Endothelial cell of umbilical vein (primary cell): ENCODE measurements around the gene PEAK3.

Source experiments
- EZH2 ChIP-seq: IDR thresholded peaks from 2 replicates; pipeline ENCODE4 v1.6.1; 2012; ENCODE audit warnings: borderline replicate concordance, low read depth, mild to moderate bottlenecking, moderate library complexity, low read length, inconsistent platforms; ENCODE audit not compliant: severe bottlenecking
- JUN ChIP-seq: IDR thresholded peaks from 2 replicates; pipeline ENCODE4 v1.6.1; 2011; ENCODE audit warnings: borderline replicate concordance, low read depth; ENCODE audit not compliant: insufficient read length, insufficient read depth
- POLR2A ChIP-seq: IDR thresholded peaks from 2 replicates; pipeline ENCODE4 v1.6.1; 2012; ENCODE audit warnings: low read depth, mild to moderate bottlenecking, control low read depth, low read length
- POLR2AphosphoS5 ChIP-seq: IDR thresholded peaks from 2 replicates; pipeline ENCODE4 v1.6.1; 2012; ENCODE audit warnings: low read depth, mild to moderate bottlenecking, control low read depth, low read length, moderate library complexity; ENCODE audit not compliant: insufficient read depth
- TF ChIP-seq, protein P1 (sequence below), 2 donors: IDR thresholded peaks; 1 replicate in 1 of 2; 2 replicates in 1 of 2; pipeline ENCODE4 v1.5.1; 2011; ENCODE audit warnings: low read length in 2 of 2, mild to moderate bottlenecking in 2 of 2, moderate library complexity in 2 of 2, control low read depth in 1 of 2, inconsistent platforms in 1 of 2, low read depth in 1 of 2; ENCODE audit not compliant: insufficient read depth in 1 of 2; ENCODE audit errors: extremely low read depth in 1 of 2
- TF ChIP-seq, protein P2 (sequence below): IDR thresholded peaks from 2 replicates; pipeline ENCODE4 v1.6.1; 2011; ENCODE audit not compliant: insufficient read depth, insufficient read length

DNA sequence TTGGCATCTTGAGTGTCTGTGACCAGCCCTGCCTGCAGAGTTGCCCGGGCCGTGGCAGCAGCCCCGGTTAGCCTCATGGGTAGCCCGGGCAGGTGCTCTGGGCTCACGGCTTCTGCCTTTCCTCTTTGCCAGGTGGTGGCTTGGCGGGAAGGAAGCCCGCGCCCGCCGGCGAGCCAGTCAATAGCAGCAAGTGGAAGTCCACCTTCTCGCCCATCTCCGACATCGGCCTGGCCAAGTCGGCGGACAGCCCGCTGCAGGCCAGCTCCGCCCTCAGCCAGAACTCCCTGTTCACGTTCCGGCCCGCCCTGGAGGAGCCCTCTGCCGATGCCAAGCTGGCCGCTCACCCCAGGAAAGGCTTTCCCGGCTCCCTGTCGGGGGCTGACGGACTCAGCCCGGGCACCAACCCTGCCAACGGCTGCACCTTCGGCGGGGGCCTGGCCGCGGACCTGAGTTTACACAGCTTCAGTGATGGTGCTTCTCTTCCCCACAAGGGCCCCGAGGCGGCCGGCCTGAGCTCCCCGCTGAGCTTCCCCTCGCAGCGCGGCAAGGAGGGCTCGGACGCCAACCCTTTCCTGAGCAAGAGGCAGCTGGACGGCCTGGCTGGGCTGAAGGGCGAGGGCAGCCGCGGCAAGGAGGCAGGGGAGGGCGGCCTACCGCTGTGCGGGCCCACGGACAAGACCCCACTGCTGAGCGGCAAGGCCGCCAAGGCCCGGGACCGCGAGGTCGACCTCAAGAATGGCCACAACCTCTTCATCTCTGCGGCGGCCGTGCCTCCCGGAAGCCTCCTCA lies 55.7 kb downstream of the PEAK3 start:
- TF ChIP-seq POLR2A = no peak
- TF ChIP-seq, protein P1, sequence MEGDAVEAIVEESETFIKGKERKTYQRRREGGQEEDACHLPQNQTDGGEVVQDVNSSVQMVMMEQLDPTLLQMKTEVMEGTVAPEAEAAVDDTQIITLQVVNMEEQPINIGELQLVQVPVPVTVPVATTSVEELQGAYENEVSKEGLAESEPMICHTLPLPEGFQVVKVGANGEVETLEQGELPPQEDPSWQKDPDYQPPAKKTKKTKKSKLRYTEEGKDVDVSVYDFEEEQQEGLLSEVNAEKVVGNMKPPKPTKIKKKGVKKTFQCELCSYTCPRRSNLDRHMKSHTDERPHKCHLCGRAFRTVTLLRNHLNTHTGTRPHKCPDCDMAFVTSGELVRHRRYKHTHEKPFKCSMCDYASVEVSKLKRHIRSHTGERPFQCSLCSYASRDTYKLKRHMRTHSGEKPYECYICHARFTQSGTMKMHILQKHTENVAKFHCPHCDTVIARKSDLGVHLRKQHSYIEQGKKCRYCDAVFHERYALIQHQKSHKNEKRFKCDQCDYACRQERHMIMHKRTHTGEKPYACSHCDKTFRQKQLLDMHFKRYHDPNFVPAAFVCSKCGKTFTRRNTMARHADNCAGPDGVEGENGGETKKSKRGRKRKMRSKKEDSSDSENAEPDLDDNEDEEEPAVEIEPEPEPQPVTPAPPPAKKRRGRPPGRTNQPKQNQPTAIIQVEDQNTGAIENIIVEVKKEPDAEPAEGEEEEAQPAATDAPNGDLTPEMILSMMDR (IDR thresholded peaks at IDR 0.05; ENCODE audit: extremely low read depth in 1 of 2, insufficient read depth in 1 of 2, low read depth in 1 of 2, low read length in 2 of 2) = no peak
- TF ChIP-seq POLR2AphosphoS5 = no peak
- no peak for TF ChIP-seq EZH2
- TF ChIP-seq, protein P2, sequence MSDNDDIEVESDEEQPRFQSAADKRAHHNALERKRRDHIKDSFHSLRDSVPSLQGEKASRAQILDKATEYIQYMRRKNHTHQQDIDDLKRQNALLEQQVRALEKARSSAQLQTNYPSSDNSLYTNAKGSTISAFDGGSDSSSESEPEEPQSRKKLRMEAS = no peak
- no peak for TF ChIP-seq JUN
